HG02884 (cell line): Measurements from ENCODE around the gene PHKA2.

Experiments
- ATAC-seq: cut with Tn5 transposase; IDR thresholded peaks from one replicate; pipeline ENCODE4 v1.9.1; 2021; ENCODE audit warnings: mild to moderate bottlenecking, moderate library complexity; ENCODE audit not compliant: unreplicated experiment

PHKA2 gene

GRCh38 chrX:18973527-18974192 lies 10.3 kb downstream of the PHKA2 start:
- no peak for ATAC-seq

DNA sequence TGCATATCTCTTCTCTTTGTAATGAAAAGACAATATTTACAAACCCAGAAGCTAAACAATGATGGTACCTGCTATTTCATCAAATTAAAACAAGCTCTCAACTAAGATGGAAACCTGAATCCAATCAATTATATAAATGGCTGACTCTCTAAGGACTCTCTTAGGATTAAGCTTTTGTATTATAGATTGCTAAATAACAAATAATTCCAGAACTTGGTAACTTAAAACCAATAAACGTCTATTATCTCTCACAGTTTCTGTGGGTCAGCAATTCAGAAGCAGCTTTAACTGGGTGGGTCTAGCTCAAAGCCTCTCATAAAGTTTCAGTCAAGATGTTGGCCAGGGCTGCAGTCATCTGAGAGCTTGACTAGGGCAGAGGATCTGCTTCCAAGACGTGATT lies 12.4 kb downstream of the PHKA2 start:
- no peak for ATAC-seq

- no peak for ATAC-seq
Observed at GRCh38 chrX:18970465-18970864, 13.4 kb downstream of the PHKA2 start.

DNA sequence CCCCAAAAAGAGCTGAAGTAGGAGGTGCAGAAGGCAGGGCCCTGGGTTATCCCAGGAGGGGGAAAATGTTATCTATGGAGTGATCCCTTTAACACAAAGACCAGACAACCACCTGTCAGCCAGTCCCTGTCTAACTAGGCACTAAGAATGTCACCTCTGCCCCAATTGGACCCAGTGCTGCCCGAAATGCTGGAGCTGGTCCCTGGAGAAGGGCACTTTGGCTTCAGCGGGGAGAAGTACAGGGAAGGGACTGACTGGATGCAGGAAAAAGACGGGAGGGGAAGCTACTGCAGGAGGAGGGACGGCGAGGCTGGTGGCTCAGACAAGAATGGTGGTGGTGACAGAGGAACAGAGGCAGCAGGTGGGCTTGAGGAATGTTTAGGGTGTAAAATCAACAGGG lies 17.3 kb downstream of the PHKA2 start:
- no peak for ATAC-seq

GRCh38 chrX:18964901-18965300 lies 19.0 kb downstream of the PHKA2 start:
- ATAC-seq = no peak

- no peak for ATAC-seq
Observed at GRCh38 chrX:18964026-18964425, 19.9 kb downstream of the PHKA2 start.

DNA sequence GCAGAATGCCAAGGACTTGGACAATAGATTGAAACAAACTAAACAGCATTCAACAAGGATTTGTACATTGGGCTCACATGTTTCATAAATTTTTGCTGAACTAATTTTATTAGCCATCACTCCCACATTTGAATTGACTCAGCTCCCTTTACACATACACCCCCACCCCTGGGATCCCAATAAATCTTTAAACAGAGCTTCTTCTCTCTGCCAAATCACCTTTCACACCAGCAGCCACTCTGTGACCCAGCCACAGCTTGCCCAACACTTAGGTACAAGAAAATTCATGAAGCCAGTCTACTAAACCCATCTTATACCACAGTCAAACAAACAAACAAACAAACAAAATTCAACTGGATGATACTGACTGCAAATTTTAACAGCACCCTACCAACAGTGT lies 21.6 kb downstream of the PHKA2 start:
- ATAC-seq = no peak

GRCh38 chrX:18961686-18962085 lies 22.2 kb downstream of the PHKA2 start:
- ATAC-seq = no peak

- ATAC-seq = no peak
Observed at GRCh38 chrX:18956303-18957032, 27.4 kb downstream of the PHKA2 start.

- no peak for ATAC-seq
Observed at GRCh38 chrX:18955676-18956075, 28.2 kb downstream of the PHKA2 start.

GRCh38 chrX:18951032-18951431 lies 32.9 kb downstream of the PHKA2 start:
- no peak for ATAC-seq

DNA sequence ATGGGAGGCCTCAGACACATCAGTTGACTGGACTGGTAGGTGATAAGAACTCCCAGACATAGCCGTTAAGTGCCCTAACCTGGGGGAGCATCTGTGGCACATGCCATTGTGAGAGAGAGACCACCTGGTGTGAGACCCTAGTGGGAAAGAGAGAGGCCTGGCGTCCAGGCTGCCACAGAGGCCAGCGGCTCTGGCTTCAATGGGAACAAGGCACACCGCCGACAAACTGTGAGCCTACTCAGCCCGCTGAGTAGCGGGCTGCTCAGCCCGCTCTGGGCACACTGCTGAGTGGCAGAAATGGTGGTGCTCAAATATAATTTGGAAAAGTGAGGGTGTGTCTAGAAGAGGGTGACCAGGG lies 34.0 kb downstream of the PHKA2 start:
- ATAC-seq = no peak

DNA sequence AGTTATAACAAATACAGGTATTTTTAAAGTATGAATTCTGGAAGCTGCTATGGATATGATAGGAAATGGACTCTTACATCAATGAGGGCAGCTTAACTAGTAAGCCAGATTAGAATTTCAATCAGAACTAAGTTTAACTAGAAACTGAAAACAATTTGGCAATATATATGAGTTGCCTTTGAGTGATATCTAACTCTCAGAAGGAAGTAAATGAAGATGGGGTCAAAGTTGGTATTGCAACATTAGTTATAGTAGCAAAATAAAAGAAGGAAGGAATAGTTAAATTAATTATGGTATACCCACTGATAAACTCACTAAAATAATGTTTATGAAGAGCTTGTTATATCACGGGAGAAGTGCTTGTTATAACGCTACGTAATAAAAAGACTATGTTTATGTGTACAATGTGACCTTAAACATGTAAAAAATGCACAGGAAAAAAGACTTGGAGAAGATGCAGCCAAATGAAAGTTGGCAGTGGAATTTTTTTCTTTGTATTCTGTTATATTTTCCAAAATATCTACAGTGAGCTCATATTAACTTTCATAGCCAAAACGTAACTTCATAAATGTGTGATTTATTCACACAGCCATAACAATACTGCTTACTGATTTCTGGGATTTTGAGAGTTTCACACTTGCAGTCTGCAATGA lies 34.5 kb downstream of the PHKA2 start:
- ATAC-seq = no peak

- ATAC-seq = no peak
Observed at GRCh38 chrX:18946611-18947010, 37.3 kb downstream of the PHKA2 start.

DNA sequence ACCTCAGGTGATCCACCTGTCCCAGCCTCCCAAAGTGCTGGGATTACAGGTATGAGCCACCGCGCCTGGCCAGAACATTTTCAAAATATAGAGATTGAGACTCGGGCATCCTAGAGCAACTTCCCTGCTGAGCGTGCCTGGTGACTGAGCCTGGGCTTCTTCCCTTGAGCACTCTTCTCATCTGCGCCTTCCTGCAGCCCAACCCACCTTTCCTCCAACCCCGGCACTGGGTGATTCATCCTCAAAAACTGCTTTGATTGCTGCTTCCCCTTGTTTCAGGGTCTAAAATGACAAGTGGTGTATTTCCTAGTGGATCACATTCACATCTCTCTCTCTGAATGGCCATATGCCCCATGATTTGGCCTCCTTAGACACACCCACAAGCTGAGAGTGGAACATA lies 37.8 kb downstream of the PHKA2 start:
- no peak for ATAC-seq

DNA sequence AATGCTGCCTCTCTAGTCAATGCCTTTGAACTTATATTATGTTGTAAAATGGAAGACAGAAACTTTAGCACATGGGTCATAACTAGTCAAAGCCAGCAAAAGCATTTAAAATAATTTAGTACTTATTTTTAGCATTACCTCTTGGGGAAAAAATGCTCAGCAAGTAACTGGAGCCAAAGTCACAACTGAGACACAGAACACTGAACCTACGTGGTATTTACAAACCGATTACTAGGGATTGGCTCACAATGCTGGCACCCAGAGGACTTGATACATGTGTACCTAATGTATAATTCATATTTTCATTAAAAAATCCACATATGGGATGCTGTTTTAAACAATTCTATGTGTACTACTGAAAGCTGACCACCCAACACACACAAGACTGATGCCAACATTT lies 38.4 kb downstream of the PHKA2 start:
- ATAC-seq = no peak

- no peak for ATAC-seq
Observed at GRCh38 chrX:18944482-18944881, 39.4 kb downstream of the PHKA2 start.

GRCh38 chrX:18941896-18942295 lies 42.0 kb downstream of the PHKA2 start:
- ATAC-seq = no peak

- no peak for ATAC-seq
Observed at GRCh38 chrX:18938710-18939109, 45.2 kb downstream of the PHKA2 start.

DNA sequence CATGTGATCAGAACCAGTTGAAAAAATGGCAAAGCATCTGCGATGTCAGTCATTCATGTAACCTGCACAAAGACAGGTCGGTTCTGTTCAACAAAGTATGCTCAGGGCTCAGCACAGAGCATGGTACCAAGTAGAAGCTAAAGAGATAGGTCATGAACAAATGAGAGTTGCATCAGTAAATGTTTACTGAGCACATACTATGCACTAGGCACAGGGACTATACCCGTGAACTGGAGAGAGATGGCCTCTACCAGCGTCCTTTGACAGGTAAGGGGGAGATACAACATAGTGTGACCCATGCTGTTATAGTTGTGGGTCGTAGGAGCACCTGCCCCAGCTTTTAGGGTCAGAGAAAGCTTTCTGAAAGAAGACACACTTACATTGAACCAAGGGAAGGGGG lies 46.7 kb downstream of the PHKA2 start:
- ATAC-seq = no peak

GRCh38 chrX:18935893-18936292 lies 48.0 kb downstream of the PHKA2 start:
- no peak for ATAC-seq

- no peak for ATAC-seq
Observed at GRCh38 chrX:18934708-18935107, 49.2 kb downstream of the PHKA2 start.
